HAP-1 (cell line): ENCODE measurements around the gene GPRIN1.
A peak's percentile ranks its signal among the peaks of the same experiment; 100 is the strongest.
"Not testable (repeated sequence)": the region's sequence is repeated elsewhere in the genome, so short reads cannot be mapped to it uniquely, and the experiment has no call there.

Experiments
- DNase-seq, 2 experiments: peaks; one replicate each; pipeline ENCODE4 v3.0.0-alpha.2; 2016 to 2020; ENCODE audit warnings: low spot score in 2 of 2
- H3K27me3 ChIP-seq: fragments of 250-450 bp; sonication (Bioruptor Pico); 2 replicates; pipeline ENCODE4 v1.5.1; 2020; ENCODE audit warnings: low read depth, mild to moderate bottlenecking, moderate library complexity
- H3K36me3 ChIP-seq: fragments of 250-450 bp; sonication (Bioruptor Pico); replicated peaks from 2 replicates; pipeline ENCODE4 v1.5.1; 2020; ENCODE audit warnings: mild to moderate bottlenecking
- H3K4me1 ChIP-seq: fragments of 250-450 bp; sonication (Bioruptor Pico); 2 replicates; pipeline ENCODE4 v1.5.1; 2020; ENCODE audit warnings: mild to moderate bottlenecking
- H3K4me3 ChIP-seq: fragments of 250-450 bp; sonication (Bioruptor Pico); 2 replicates; pipeline ENCODE4 v1.5.1; 2020; ENCODE audit warnings: mild to moderate bottlenecking, moderate library complexity
- H3K9me3 ChIP-seq: fragments of 250-450 bp; sonication (Bioruptor Pico); 2 replicates; pipeline ENCODE4 v1.5.1; 2020; ENCODE audit warnings: mild to moderate bottlenecking, moderate library complexity
- in situ Hi-C: fragments of 300-500 bp; cut with MboI; formaldehyde crosslinking; loops from 3 replicates; pipeline ENCODE4 v1.14.3; 2020; ENCODE audit warnings: low sequenced_read_pairs, inconsistent platforms, mixed read lengths

The GPRIN1 gene

DNA sequence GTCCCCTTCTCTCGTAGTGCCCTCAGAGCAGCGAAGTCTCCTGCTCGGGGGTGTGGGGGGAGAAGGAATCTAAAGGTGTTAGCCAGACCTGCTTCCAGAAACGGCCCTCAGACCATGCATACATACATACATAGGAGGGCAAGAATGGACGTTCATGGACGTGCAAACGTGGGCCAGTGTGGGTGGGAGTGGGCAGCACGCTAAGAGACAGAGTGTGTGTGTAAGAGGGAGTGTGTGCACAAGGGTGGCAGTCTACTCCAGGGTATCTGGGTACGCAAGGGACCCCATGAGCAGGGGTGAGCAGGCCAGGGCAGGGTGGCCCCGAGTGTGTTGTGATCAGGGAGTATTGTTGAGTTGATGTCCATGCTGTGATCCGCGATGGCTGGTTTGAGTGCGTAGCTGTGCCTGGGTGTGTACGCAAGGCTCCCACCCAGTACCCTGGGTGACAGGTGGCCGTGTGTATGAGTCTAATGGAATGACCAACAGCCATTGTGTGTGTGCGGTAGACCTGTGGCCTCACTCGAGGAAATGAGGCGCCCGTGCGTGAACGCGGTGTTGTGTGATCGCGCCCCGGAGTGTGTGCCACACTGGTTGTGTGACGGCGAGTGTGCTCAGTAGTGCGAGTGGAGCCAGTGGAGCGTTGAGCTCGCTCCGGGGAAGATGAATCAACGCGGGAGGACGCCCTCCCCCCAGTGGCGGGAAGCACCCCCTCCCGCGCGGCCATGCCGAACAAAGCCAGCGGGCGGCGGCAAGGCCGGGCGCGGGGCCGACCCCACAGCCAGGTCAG, 826 bp downstream of the GPRIN1 start:
- DNase-seq: no peak
- H3K4me3 ChIP-seq: peak overlapping the region; percentile 36
- H3K9me3 ChIP-seq: no peaks in the 10 kb centered on the region
- in situ Hi-C loops: no loop called here
- no peaks in the 10 kb centered on the region for H3K4me1 ChIP-seq
- no peaks in the 10 kb centered on the region for H3K36me3 ChIP-seq
- H3K27me3 ChIP-seq: no peaks in the 10 kb centered on the region

DNA sequence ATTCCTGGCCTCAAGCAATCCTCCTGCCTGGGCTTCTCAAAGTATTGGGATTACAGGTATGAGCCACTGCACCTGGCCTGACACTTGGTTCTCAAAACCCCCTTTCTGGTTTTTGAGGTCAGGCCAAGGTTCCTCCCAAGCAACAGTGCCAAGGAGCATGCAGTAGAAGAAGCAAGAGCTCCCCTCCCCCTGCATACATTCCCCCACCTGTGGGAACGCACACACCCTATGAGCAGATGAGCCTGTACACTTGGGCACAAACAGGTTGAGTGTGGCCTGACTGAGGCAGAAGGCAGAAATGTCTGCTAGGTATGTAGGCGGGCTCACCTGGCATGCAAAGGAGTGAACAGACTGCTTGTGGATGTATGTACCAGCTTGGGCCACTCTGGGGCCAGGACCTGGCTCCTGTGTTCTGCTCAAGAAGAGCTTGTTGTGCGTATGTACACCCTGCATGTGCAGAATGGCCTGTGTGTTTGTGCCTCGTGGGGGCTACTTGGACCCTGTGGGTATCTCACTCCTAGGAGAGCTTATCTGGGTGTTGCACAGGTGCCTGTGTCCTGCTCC, 1.7 kb downstream of the GPRIN1 start:
- no peak for DNase-seq

DNA sequence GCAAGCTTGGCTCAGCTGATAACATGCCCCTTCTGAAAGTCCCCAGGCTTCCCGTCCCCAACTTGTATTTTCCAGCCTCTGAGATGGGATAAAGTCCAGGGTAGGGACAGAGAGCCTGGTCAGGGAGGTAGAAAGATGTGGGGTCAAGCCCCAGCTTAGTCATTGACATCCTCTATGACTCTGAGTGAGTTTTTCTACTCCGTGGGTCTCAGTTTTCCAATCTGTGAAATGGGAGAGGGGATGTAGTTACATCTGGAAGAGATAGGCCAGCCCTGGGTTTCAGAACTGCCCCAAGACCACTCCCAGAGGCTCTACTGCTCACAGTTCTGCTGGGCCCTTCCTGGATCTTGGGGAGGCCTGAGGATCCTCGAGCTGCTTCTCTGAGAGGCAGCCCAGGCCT, 3.1 kb downstream of the GPRIN1 start:
- no peak for DNase-seq
- no peaks in the 10 kb centered on the region for H3K27me3 ChIP-seq
- H3K4me3 ChIP-seq: no peak overlapping the region
- H3K4me1 ChIP-seq: peaks cover 17% of the 10 kb centered on the region
- in situ Hi-C loops: no loop called here
- no peaks in the 10 kb centered on the region for H3K36me3 ChIP-seq
- no peaks in the 10 kb centered on the region for H3K9me3 ChIP-seq

More for the DNA sequence above, 1.7 kb downstream of the GPRIN1 start:
- no peaks in the 10 kb centered on the region for H3K27me3 ChIP-seq
- H3K9me3 ChIP-seq: no peaks in the 10 kb centered on the region
- in situ Hi-C loops: no loop called here
- H3K36me3 ChIP-seq: no peaks in the 10 kb centered on the region
- peaks cover 6% of the 10 kb centered on the region for H3K4me1 ChIP-seq
- no peak overlapping the region for H3K4me3 ChIP-seq

DNA sequence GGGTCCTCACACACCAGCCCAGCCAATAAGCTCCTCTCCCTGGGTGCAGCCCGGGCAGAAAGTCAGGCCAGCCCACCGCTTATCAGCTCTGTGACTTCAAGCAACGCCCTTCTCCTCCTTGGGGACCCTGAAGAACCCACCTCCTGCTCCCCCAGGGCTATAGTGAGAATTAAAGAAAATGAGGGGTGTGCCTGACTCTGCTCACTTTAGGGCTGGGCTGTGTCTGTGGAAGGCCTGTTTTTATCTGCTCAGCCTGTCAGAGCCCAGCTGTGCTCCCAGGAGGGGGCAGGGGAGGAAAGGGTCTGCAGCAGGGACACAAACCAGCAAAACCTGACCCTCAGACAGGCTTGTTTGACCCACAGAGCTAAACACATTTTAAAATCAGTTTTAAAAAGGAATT, 3.9 kb downstream of the GPRIN1 start:
- no peak for DNase-seq
- Histone ChIP-seq H3K36me3 (no peaks in the 10 kb centered on the region), H3K27me3 (no peaks in the 10 kb centered on the region), H3K9me3 (no peaks in the 10 kb centered on the region), H3K4me3 (no peak overlapping the region), H3K4me1 (peaks cover 17% of the 10 kb centered on the region)
- in situ Hi-C loops: no loop called here

DNA sequence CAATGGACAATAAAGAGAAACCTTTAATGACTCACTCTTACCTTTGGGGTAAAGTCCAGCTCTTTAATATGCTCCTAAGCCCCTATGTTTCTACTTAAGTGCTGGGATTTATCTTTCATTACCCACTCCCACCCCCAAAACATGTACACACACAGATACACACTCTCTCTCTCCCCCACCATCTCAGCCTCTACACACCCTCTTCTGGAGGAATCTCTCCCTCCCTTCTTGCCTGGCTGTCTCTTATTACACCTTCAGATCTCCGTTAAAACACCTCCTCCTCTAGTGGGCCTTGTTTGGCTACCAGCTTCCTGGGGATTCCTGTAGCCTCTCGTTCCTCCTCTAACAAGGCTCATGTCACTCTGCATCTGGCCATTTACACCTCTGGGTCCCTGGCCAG, 6.9 kb downstream of the GPRIN1 start:
- H3K27me3 ChIP-seq: no peaks in the 10 kb centered on the region
- peaks cover 17% of the 10 kb centered on the region for H3K4me1 ChIP-seq
- no peaks in the 10 kb centered on the region for H3K36me3 ChIP-seq
- in situ Hi-C loops: no loop called here
- H3K9me3 ChIP-seq: no peaks in the 10 kb centered on the region
- peak; percentile 41 to 72 for DNase-seq
- no peak overlapping the region for H3K4me3 ChIP-seq

DNA sequence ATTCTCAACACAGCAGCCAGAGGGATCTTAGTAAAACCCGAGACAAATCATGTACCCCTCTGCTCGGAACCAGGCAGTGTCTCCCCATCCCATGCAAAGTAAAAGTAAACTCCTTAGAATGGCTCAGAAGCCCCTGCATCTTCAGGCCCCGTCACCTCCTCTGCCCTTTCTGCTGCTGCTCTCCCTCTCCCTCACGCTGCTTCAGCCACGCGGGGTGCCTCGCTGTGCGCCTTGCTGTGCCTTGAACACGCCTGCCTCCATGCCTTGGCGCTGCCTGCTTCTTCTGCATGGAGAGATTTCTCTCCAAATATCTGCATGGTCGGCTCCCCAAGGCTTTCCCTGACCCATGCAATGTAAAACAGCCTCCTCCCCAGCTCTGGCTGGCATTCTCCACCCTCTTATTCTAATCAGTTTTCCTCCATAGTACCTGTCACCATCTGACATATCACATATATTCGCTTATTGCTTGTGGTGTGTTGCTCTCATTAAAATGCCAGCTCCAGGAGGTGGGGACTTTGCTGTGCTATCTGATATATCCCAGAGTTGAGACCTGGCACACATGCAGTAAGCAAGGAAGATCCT, 8.0 kb downstream of the GPRIN1 start:
- no peaks in the 10 kb centered on the region for H3K9me3 ChIP-seq
- in situ Hi-C loops: no loop called here
- no peaks in the 10 kb centered on the region for H3K27me3 ChIP-seq
- H3K4me1 ChIP-seq: peaks cover 17% of the 10 kb centered on the region
- H3K4me3 ChIP-seq: no peak overlapping the region
- no peaks in the 10 kb centered on the region for H3K36me3 ChIP-seq
- DNase-seq: no peak

DNA sequence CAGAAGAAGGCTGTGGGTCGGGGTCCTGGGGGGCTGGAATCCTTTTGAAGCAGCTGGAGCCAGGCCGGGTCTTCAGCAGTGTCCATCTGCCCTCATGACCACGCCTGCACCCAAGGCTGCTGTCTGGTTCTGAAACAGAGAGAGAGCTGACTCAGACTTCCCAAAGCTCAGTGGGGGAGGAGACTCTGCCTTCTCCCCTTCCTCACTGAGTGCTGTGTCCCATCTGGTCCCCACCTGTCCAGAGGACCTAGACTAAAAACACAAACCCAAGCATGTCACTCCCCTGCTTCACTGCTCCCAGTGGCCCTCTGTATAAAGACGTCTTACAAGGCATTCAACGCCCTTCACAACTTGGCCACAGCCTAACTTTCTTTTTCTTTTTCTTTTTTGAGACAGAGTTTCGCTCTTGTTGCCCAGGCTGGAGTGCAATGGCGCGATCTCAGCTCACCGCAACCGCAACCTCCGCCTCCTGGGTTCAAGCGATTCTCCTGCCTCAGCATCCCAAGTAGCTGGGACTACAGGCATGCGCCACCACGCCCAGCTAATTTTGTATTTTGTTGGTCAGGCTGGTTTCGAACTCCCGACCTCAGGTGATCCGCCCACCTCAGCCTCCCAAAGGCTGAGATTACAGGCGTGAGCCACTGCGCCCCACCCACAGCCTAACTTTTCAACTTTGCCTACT, 10.1 kb downstream of the GPRIN1 start:
- H3K9me3 ChIP-seq, H3K4me3 ChIP-seq, DNase-seq, H3K27me3 ChIP-seq, H3K36me3 ChIP-seq: not testable (repeated sequence)
- in situ Hi-C loops: loop anchor here (25.0 kb wide), 1 partner anchor 863 kb away; no protein-coding TSS in a partner anchor
- H3K4me1 ChIP-seq: peaks cover 17% of the 10 kb centered on the region

DNA sequence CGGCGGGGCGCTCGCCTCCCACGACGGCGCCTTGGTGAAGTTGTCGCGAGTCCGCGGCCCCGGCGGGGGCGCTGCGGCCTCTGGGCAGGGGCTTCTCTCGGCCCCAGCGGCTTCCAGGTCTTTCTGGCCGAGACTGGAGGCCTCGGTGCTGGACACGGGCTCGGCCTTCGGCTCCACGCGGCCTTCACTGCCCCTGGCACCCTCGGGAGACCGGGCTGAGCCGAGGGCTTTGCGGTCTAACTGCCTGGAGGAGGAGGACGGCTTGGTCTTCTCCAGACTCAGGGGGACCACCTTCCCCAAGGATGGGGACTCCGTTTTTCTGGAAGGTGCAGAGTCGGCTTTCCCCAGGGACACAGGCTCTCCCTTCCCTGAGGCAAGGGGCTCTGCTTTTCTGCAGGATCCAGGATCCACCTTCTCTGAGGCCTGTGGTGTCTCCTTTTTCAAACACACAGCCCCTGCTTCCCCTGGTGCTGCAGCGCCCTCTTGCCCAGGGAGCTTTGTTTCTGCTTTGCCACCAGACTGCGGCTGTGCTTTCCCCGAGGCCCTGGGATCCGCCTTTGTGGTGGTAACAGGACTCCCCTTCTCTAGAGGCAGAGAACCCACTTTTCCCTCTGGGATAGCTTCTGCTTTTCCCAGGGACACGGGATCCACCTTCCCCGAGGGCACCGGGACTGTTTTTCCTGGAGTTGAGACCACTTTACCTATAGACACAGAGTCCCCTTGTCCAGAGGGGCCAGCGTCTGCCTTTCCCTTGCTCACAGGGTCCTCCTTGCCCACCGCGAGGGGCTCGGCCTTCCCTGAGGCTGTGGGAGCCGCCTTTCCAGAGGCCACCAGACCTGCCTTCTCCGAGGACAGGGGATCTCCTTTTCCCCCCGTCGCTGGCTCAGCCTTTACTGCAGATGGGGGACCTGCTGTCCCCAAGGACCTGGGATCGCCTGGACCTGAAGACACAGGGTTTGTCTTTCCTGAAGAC, 12.3 kb downstream of the GPRIN1 start:
- no peak for DNase-seq
- Histone ChIP-seq H3K4me1 (peaks cover 5% of the 10 kb centered on the region), H3K36me3 (no peaks in the 10 kb centered on the region), H3K4me3 (no peak overlapping the region), H3K9me3 (no peaks in the 10 kb centered on the region), H3K27me3 (no peaks in the 10 kb centered on the region)
- in situ Hi-C loops: loop anchor here (25.0 kb wide), 1 partner anchor 860 kb away; no protein-coding TSS in a partner anchor

DNA sequence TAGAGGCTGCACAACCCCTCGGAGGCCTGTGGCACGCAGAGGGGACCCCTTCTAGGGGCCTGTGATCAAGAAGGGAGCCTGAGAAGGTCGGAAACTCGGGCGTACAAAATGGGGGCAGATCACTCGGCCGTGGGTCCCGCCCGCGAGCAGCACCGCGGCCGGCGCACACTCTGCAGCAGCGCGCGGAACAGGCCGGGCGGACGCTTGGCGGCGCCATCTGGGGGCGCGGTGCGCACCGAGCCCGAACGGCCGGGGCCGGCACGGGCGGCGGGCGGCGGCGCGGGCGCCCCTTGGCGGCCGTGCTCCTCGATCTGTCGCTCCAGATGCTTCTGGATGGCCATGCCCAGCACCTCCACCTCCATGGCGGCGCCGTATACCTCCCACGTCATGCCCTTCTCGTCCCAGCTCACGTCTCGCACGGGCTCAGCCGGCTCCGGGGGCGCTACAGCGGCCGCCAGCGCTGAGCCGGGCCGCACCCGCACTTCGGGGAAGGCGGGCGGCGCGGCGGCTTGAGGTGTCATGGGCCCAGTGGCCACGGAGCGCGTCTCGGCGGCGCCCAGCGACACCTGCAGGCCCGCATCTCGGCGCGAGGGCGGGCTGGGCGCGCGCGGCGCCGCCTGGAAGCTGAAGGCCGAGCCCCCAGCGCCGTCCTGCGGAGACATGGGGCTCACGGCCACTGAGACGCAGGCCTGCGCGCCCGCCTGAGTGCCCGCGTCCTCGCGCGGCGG, 13.1 kb downstream of the GPRIN1 start:
- H3K4me1 ChIP-seq: no peaks in the 10 kb centered on the region
- in situ Hi-C loops: loop anchor here (25.0 kb wide), 1 partner anchor 860 kb away; no protein-coding TSS in a partner anchor

DNA sequence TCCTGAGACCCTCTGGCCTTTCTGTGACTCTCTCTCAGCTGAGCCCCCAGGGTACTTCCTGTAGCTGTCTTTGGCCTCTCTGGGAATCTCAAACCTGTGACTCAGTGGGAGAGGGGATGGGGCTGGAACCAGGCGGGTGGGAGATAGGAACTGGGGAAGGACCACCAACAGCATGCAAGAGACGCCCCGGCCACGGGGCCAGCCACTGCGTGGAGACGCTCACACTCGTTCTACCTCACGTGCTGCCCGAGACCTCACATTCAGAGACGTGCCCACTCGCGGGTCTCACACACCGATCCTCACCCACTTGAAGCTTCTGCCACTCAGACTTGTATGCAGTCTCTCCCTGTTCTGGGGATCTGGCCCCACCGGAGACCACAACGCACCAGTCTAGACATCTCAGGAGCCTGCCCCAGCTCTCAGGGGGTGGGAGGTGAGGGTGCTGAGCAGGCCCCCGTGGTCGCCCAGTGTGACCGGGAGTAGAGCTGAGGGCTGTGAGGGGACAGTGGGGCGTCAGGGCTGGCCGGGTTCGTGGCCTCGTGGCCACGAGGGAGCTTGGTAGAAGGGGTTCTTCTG, 13.8 kb downstream of the GPRIN1 start:
- H3K9me3 ChIP-seq: no peaks in the 10 kb centered on the region
- no peaks in the 10 kb centered on the region for H3K4me1 ChIP-seq
- no peaks in the 10 kb centered on the region for H3K36me3 ChIP-seq
- in situ Hi-C loops: loop anchor here (25.0 kb wide), 1 partner anchor 859 kb away; no protein-coding TSS in a partner anchor
- no peaks in the 10 kb centered on the region for H3K27me3 ChIP-seq
- no peak for DNase-seq
- no peak overlapping the region for H3K4me3 ChIP-seq

More for the DNA sequence above, 13.1 kb downstream of the GPRIN1 start:
- Histone ChIP-seq H3K9me3 (no peaks in the 10 kb centered on the region), H3K36me3 (no peaks in the 10 kb centered on the region), H3K27me3 (no peaks in the 10 kb centered on the region), H3K4me3 (no peak overlapping the region)
- DNase-seq: peak in 1 of 2 experiments; percentile 45

DNA sequence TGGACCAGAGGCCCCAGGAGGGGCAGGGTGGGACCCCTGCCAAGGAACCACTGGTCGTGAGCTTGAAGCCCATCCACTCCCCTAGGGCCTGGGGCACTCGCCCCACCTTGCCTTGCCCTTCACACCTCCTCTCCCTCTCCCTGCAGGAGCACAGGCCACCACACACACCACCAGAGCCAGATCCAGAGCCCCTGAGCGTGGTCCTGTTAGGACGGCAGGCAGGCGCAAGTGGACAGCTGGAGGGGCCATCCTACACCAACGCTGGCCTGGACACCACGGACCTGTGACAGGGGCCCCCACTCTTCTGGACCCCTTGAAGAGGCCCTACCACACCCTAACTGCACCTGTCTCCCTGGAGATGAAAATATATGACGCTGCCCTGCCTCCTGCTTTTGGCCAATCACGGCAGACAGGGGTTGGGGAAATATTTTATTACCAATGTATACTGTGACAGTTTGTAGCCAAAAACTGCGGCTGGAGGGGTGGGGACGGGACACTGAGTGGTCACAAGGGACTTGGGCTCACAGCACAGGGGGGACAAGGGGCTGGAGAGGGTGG, 14.5 kb downstream of the GPRIN1 start:
- Histone ChIP-seq H3K4me1 (no peaks in the 10 kb centered on the region), H3K9me3 (no peaks in the 10 kb centered on the region), H3K36me3 (no peaks in the 10 kb centered on the region), H3K27me3 (no peaks in the 10 kb centered on the region), H3K4me3 (no peak overlapping the region)
- in situ Hi-C loops: loop anchor here (25.0 kb wide), 1 partner anchor 858 kb away; no protein-coding TSS in a partner anchor
- no peak for DNase-seq

DNA sequence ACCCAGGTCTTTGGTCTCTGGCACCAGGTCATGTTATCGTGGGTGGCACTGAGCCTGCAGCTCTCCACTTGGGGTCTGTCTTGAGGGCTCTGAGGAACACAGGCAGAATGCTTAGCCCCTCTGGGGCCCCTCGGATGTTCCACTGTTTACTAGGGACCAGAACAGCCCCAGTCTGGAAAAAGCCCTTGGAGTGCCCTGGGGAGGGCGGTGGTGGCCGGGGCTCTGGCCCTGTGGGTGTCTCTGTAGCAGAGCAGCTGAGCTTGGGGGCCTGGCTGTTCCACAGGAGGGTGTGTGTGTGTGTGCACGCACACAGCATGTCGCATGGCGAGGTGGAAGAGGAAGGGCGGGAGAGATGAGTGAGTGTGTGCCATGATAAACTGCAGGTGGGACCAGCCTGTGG, 15.4 kb downstream of the GPRIN1 start:
- in situ Hi-C loops: loop anchor here (25.0 kb wide), 1 partner anchor 857 kb away; no protein-coding TSS in a partner anchor
- Histone ChIP-seq H3K36me3 (no peaks in the 10 kb centered on the region), H3K9me3 (no peaks in the 10 kb centered on the region), H3K27me3 (no peaks in the 10 kb centered on the region), H3K4me1 (no peaks in the 10 kb centered on the region), H3K4me3 (no peak overlapping the region)
- DNase-seq: no peak
